Gastrocnemius medialis (tissue), 4 donors: ENCODE measurements around the gene RNF144A.

ENCODE experiments used
- CTCF ChIP-seq, 5 experiments: fragments of 450-650 bp in 3 of 5; fragments of 200-600 bp in 2 of 5; sonication (generic) in 2 of 5; IDR thresholded peaks in 4 of 5; conservative IDR thresholded peaks in 1 of 5; 1 replicate in 4 of 5; 2 replicates in 1 of 5; pipeline ENCODE4 v1.5.1; 2016 to 2019; ENCODE audit warnings: antibody characterized with exemption in 5 of 5, mild to moderate bottlenecking in 3 of 5, moderate library complexity in 3 of 5
- POLR2A ChIP-seq, 2 donors: fragments of 450-650 bp; IDR thresholded peaks; one replicate each; pipeline ENCODE4 v1.6.1; 2017; ENCODE audit warnings: antibody characterized with exemption in 2 of 2, mild to moderate bottlenecking in 2 of 2, moderate library complexity in 2 of 2

GRCh38 chr2:7044253-7045250 lies 127.3 kb downstream of the RNF144A start:
- TF ChIP-seq CTCF (IDR thresholded peaks at IDR 0.05 in 4 of 5, conservative IDR thresholded peaks at IDR 0.05 in 1 of 5) = peak; percentile 83 to 95 (median 89)
- TF ChIP-seq POLR2A (IDR thresholded peaks at IDR 0.05) = no peak
